AG09309 (cell line): ENCODE results near the gene INSYN2B.

Experiments
- DNase-seq: peaks from one replicate; pipeline ENCODE4 v3.0.0-alpha.2; 2010; ENCODE audit warnings: low read depth
- H3K4me3 ChIP-seq: 2 replicates; pipeline ENCODE4 v1.5.1; 2011; ENCODE audit warnings: mild to moderate bottlenecking, low read depth, low read length, moderate library complexity; ENCODE audit not compliant: control insufficient read depth
- CTCF ChIP-seq: IDR thresholded peaks from 2 replicates; pipeline ENCODE4 v1.5.1; 2011; ENCODE audit warnings: mild to moderate bottlenecking, low read depth, low read length, inconsistent platforms; ENCODE audit not compliant: insufficient read depth, control insufficient read depth; ENCODE audit errors: missing control alignments

INSYN2B gene

GRCh38 chr5:169827769-169828168 is 152.5 kb downstream of the INSYN2B start:
- no peak overlapping the region for H3K4me3 ChIP-seq
- DNase-seq, result no peak
- no peak for TF ChIP-seq CTCF

GRCh38 chr5:169826618-169827017 is 153.7 kb downstream of the INSYN2B start:
- peak; percentile 35 for TF ChIP-seq CTCF
- no peak overlapping the region for H3K4me3 ChIP-seq
- DNase-seq, result no peak

- H3K4me3 ChIP-seq, result no peak overlapping the region
- TF ChIP-seq CTCF, result no peak
- DNase-seq, result no peak
Measured at GRCh38 chr5:169817031-169817430, 163.3 kb downstream of the INSYN2B start.

- no peak for DNase-seq
- TF ChIP-seq CTCF, result no peak
Measured at GRCh38 chr5:169814522-169814921, 165.8 kb downstream of the INSYN2B start.

More at GRCh38 chr5:169814522-169814921, 165.8 kb downstream of the INSYN2B start:
- no peak overlapping the region for H3K4me3 ChIP-seq
